Endometrium (tissue), 2 donors: ENCODE measurements around the gene CDC5L.

ENCODE experiments used
- FAIRE-seq: peaks from 2 replicates; lab custom pipeline; 2012; peaks lifted over from hg19 to GRCh38; lab: Jason Lieb, UNC
- donor health status: control.
- donor health status: control.

CDC5L gene

DNA sequence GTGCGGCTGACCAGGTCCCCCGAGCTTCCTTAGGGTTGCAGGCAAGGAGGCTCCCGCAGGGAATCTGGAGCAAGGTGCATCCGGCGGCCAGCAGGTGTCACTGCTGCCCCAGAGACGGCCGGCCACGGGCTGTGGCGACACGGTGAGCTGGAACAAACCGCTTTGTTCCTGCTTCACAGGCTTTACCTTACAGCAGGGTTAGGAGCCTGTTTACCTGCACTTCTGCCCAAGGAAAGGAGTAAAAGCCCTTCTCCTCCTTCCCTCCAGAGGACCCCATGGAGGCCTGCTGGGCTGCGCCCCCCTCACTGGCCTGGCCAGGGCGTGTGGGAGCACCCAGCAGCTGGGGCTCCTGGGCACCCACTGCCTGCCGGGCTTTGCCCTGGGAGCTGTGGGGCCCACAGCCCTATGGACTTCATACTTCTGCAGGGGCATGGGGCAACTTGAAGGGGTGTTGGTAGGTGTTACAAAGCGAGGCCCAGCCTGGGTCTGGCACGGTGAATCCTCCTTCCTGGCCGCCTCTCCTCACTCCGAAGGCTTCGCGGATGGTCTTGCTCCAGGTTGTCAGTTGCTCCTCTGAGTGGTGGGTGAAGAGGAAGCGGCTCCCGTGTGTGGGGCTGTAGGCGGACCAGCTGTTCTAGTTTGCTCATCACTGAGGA is 88.4 kb downstream of the CDC5L start:
- no peak for FAIRE-seq

DNA sequence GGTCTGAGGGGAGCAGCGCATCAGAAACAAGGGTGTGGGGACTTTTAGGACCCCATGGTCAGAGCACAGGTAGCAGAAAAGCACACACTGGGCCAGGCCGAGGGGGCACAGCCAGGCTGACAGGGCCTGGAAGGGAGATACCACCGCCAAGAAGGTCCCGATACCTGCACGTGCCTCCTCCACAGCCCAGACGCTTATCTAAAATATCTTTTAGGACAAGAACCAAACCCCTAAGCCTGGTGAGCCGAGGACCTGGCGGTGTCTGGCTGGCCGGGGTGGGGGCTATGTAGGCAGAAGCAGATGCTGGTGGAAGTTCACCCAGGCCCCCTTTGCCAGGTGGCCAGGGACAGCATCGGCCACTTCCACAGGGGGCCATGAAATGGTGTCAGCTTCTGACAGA is 89.3 kb downstream of the CDC5L start:
- FAIRE-seq, result no peak

DNA sequence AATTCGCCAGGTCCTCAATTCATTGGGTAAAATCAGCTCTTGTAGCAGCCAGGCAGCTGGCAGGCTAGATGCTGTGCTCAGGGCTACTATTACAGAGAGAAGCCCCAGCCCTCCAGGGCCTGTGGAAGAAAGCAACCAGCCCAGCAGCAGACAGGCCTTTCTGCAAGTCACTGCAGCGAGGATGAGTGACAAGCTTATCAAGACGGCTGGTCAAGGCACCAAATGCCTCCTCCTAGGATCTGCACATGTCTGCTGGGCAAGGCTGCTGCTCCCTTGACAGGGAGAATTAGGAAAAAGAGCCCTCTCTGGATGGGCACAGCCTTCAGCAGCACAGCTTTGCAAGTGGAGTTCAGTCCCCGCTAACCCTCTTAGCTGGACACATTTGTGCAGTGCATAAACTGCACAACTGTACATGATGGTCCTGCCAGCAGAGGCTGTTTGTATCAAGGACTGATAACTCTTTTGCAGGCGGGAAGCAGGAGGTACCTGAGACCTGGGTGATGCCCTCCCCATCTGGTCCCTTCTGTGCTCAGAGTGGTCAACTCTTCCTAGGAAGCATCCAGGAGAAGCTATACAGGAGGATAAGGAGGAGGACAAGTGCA is 89.9 kb downstream of the CDC5L start:
- no peak for FAIRE-seq

DNA sequence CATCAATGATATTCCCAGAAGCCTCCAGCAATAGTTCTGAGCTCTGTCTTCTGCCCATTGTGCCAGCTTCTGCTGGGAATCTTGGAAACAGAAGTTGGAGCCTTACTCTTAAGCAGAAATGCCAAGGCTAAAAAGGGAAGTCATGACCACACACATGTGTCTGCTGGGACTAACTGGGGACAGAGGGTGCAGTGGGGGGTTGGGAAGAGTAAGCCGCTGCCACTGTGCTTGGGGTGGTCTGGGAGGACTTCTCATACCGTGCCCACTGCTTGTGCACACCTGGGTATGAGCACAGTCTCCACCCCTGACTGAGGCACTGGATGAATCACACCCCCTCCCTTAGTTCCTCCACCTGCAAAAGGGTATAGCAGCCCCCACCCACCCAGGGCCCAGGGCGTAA is 90.7 kb downstream of the CDC5L start:
- no peak for FAIRE-seq

DNA sequence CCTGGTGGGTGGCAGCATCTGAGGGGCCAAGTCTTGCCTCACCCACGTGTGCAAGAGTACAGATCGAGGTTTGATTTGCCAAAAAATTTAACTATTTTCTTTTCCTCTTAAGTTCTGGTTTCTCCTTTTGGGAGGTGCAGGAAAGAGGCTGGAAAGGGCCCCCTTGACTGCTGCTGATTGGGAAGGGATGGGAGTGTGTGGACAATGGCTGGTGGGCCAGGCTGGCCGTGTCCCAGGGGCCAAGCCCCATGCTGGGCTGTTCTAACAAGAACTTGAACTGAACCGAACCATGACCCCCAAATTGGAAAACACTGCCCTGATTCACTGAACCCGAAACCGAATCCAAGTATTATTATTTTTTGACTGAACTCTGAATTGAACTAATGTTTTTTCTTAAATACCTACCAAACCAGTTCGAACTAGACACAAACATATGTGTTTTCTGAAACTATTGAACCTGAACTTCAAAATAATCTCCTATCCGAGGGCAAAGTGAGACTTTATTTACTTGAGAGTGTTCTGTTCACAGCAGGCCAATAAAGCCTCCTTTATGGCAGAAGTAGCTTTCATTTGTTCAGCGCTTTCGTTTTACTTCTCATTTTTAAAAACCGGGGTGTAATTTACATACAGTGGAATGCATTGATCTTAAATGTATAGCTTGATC is 91.2 kb downstream of the CDC5L start:
- FAIRE-seq, result no peak

- no peak for FAIRE-seq
Measured at GRCh38 chr6:44480097-44480541, 92.6 kb downstream of the CDC5L start.

- no peak for FAIRE-seq
Measured at GRCh38 chr6:44481056-44481455, 93.5 kb downstream of the CDC5L start.

DNA sequence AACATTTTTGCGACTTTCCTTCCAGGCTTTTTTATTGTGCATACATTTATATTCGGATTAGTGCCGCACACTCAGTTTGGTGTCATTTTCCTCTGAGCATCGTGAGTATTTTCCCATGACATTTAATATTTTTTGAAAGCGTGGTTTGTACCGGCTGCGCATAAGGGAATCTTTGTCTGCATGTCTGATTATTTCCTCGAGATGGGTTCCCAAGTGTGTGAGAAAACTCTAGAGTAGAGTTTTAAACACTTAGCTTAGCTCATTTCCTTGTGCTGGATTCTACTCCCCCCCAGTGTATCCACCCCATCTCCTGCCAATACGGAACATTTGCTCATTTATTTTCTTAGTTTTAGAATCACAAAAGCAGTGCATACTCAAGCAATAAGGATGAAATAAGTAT is 94.3 kb downstream of the CDC5L start:
- FAIRE-seq, result no peak

DNA sequence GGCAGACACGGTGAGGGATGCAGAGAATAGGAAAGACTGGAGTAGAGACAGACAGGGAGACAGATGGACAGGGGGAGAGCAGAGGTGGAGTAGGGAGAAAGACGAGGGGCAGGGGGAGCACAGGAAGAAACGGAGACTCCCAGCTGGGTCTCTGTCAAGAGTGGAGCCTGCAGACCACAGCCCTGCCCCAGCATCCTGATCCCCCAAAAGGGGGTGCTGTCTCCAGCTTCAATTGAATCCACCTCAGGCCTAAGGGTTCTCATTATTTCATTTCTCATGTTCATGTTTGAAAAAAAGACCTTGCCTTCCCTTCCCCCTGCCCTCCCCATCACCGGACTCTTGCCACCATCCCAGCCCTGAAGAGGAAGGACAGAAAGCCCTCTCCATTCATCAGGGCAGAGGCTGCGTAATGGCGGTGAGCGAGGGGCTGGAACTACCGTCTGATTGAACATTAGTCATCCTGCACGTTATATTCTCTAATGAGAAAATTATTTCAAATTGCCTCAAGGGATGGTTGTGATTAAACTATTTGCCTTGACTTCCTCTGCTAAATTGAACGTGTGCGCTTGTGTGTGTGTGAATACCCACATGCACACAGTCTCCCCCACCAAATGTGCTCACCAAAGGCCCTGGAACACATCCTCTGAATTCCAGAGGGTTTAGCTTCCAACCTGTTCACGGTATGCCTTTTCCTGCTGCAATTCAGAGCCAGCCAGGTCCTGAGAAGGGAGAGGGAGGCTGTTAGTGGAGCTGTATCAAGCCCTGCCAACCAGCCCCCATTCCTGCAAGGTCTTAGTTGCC is 98.3 kb downstream of the CDC5L start:
- FAIRE-seq, result no peak

DNA sequence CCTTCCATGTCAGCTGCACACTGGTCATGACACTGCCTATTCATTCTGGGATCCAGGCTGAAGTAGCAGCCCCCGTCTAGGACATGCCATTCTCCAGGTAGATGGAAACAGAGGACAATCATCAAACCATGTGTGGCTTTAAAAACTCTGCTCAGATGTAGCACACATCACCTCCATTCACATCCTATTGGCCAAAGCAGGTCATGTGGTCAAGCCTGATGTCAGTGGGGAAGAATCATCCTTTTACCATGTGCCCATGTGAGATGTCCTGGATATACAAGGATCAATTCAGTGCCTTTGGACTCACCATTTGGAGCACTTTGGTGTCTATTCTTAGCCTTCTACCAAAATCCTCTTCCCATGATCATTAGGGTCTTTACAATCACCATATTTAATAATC is 99.5 kb downstream of the CDC5L start:
- FAIRE-seq, result no peak

- no peak for FAIRE-seq
Measured at GRCh38 chr6:44487586-44487985, 100.1 kb downstream of the CDC5L start.

- peak; percentile 18 for FAIRE-seq
Measured at GRCh38 chr6:44489910-44490604, 102.6 kb downstream of the CDC5L start.

- no peak for FAIRE-seq
Measured at GRCh38 chr6:44493132-44493531, 105.6 kb downstream of the CDC5L start.

DNA sequence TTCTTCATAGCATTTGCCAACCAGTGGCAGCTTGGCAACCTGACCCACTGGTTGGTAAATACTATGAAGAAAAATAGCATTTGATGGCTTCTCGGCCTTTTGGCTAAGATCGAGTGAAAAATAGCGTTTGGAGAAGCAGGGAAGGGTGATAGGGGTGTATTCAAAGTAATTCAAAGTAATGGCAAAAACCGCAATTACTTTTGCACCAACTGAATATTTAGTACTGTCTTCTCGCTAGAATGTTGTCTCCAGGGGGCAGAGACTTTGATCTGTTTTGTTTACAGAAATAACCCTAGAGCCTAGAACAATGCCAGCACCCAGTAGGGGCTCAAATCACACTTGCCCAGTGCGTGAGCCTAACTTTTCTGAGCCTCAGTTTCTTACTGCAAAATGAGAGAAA is 106.1 kb downstream of the CDC5L start:
- no peak for FAIRE-seq

DNA sequence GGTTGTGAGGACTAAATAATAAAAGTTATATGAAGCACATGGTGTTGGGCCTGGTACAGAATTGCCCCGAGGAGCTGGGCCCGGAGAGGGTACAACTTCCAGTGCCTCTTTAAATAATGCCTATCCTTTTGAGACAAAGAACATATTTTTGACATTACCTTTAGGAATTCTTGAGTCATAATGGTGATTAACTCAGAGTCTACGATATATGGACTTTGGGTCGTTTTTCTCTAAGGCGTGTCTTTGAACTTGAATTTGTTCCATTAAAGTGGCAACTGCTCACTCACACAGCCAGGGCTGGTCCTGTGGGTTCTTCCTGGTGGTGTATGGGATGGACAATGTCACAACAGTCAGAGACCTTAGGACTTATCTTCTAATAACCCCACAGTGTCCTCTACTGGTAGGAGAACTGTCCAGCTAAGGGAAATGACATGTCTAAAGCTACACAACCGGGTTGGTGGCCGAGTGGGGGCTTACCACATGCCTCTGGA is 106.5 kb downstream of the CDC5L start:
- FAIRE-seq, result no peak

DNA sequence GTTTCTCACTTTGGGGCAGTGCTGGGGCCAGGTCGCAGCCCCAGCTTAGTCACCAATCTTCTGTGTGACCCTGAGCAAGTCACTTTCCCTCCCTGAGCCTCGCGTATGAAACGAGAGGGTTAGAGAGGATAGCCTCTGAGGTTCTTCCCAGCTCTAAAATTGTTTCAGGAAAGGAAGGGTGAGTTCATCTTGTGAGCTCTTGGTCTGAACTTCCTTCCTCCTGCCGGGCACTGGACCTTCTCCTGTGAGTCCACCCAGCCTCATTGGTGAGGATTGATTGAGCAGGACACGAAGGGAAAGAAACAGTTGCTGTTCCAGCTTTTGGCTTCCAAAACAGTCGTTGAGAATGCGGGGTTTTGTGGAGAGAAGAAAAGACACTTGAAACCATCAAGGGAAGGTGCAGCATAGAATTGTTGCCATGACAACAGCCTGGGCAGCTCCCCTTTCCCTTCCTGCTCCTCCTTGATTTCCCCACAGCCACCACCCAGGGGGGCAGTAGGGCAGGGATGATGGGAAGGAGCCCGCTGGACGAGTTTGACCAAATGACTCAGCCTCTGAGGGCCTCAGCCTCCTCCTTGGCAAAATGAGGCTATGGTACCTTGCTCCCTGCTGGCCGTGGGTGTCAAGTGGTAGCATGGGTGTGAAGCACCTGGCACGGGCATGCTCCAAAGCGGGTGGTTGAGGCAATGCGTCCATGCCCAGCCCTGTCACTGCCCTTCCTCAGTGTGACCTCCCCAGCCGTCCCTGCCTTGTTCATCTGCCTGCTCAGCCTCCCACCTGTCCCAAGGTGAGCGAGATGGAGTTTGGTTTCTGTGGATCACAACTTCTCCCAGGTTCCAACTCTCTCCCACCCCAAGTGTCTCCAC is 107.8 kb downstream of the CDC5L start:
- no peak for FAIRE-seq

- no peak for FAIRE-seq
Measured at GRCh38 chr6:44496665-44497369, 109.3 kb downstream of the CDC5L start.

DNA sequence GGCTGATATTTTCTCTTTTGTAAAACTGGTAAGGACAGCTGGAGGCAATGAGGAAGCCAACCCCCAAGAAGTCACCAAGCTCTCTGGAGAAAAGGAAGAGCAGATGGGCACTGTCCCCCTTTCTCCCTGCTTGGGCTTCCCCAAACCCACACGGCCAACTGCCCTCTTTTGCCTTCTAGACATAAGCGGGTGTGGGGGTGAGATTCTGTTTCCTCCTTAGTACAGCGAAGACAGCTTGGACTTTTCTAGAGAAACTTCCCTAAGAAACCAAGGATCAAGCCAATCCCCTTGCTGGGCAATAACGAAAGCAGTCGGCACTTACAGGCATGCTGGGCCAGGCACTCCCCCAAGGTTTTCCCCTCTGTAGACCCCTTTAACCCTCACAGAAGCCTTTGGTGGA is 110.3 kb downstream of the CDC5L start:
- no peak for FAIRE-seq

GRCh38 chr6:44498436-44498835 is 110.9 kb downstream of the CDC5L start:
- FAIRE-seq, result no peak

- FAIRE-seq, result no peak
Measured at GRCh38 chr6:44499609-44500008, 112.1 kb downstream of the CDC5L start.
